ENCODE measurements around the gene MB21D2. TPM values are rescaled to one million over a fixed set of nuclear protein-coding genes. Genes with fewer than 3 reads are reported as not detected.

MB21D2 gene
- total and polyA plus RNA-seq, 2 of the 8 experiments (the other 6 are each of a cell fraction or from before 2014, with no cell fraction given): 10.0 to 21.0 TPM

- Histone ChIP-seq H3K14ac (ENCODE audit: insufficient read length) (no peak overlapping the region), H2BK20ac (ENCODE audit: low read length) (no peak overlapping the region), H3K4me2 (ENCODE audit: insufficient read depth in 1 of 2, low read depth in 2 of 2, low read length in 2 of 2) (no peak overlapping the region), H2BK120ac (replicated peaks; ENCODE audit: low read depth, low read length) (no peak overlapping the region), H4K91ac (replicated peaks; ENCODE audit: insufficient read length, low read length) (no peak overlapping the region), H3K79me1 (ENCODE audit: low read depth, low read length) (no peaks in the 10 kb centered on the region; the same call in 1 of the 2 replicates), H3K4me3 (ENCODE audit: extremely low read depth in 1 of 4, insufficient read depth in 2 of 4, low read depth in 3 of 4, low read length in 4 of 4) (no peak overlapping the region), H2BK5ac (ENCODE audit: low read depth, low read length) (no peak overlapping the region), H3K27ac (ENCODE audit: low read depth, low read length) (no peak overlapping the region), H2BK15ac (ENCODE audit: low read length) (no peak overlapping the region), H3K79me2 (ENCODE audit: control insufficient read depth in 1 of 2, insufficient read depth in 2 of 2, low read length in 2 of 2) (peaks cover 0 to 54% of the 10 kb centered on the region in 2 experiments; a peak in 2 of 4 replicates), H3K4me1 (replicated peaks in 1 of 4; ENCODE audit: control insufficient read depth in 3 of 4, insufficient read depth in 4 of 4, low read length in 3 of 4) (peaks cover 2 to 9% (median 3%) of the 10 kb centered on the region in 4 experiments; a peak in 5 of 7 replicates), H3K23ac (ENCODE audit: insufficient read length) (no peak overlapping the region), H2AK5ac (ENCODE audit: low read depth, low read length) (no peak overlapping the region), H3K9ac (replicated peaks in 1 of 4; ENCODE audit: extremely low read depth in 1 of 4, low read depth in 3 of 4, low read length in 3 of 4) (no peak overlapping the region), H4K8ac (ENCODE audit: extremely low read depth, insufficient read depth, low read length) (no peak overlapping the region), H3K4ac (replicated peaks; ENCODE audit: insufficient read length, low read depth, low read length) (no peak overlapping the region), H3K23me2 (ENCODE audit: low read depth, low read length) (no peaks in the 10 kb centered on the region), H3K9me3 (ENCODE audit: insufficient read depth in 2 of 2, low read depth in 1 of 2, low read length in 1 of 2) (no peaks in the 10 kb centered on the region), H3K27me3 (replicated peaks in 1 of 4; ENCODE audit: control insufficient read depth in 3 of 4, extremely low read depth in 1 of 4, insufficient read depth in 3 of 4, low read length in 3 of 4) (no peaks in the 10 kb centered on the region), H2AFZ (ENCODE audit: low read length) (no peak overlapping the region), H2BK12ac (ENCODE audit: low read depth, low read length) (no peak overlapping the region), H3K18ac (ENCODE audit: extremely low read depth, low read length) (no peak overlapping the region), H3K36me3 (ENCODE audit: control insufficient read depth in 2 of 4, insufficient read depth in 4 of 4, low read length in 3 of 4) (no peaks in the 10 kb centered on the region), H4K20me1 (replicated peaks in 1 of 2; ENCODE audit: control insufficient read depth in 1 of 2, insufficient read depth in 2 of 2, low read length in 2 of 2) (peaks cover 2 to 3% of the 10 kb centered on the region in 2 experiments), H3K56ac (replicated peaks; ENCODE audit: insufficient read length, low read depth, low read length) (no peak overlapping the region), H4K5ac (ENCODE audit: insufficient read length, low read depth, low read length) (no peak overlapping the region)
- FAIRE-seq: no peak
- DNase-seq (ENCODE audit: low read depth in 1 of 2, low spot score in 2 of 2): no peak
- 88% methylated on average over 4 of the region's 4 CpGs; no CpG with 5 or more reads in 1 of the 2 experiments for WGBS, 2 experiments (ENCODE audit: extremely low coverage in 1 of 2, insufficient coverage in 1 of 2, insufficient read length in 1 of 2, insufficient replicate concordance in 2 of 2, low coverage in 1 of 2, low lambda C conversion rate in 2 of 2, missing lambda C conversion rate in 1 of 2)
- TF ChIP-seq, protein P1, sequence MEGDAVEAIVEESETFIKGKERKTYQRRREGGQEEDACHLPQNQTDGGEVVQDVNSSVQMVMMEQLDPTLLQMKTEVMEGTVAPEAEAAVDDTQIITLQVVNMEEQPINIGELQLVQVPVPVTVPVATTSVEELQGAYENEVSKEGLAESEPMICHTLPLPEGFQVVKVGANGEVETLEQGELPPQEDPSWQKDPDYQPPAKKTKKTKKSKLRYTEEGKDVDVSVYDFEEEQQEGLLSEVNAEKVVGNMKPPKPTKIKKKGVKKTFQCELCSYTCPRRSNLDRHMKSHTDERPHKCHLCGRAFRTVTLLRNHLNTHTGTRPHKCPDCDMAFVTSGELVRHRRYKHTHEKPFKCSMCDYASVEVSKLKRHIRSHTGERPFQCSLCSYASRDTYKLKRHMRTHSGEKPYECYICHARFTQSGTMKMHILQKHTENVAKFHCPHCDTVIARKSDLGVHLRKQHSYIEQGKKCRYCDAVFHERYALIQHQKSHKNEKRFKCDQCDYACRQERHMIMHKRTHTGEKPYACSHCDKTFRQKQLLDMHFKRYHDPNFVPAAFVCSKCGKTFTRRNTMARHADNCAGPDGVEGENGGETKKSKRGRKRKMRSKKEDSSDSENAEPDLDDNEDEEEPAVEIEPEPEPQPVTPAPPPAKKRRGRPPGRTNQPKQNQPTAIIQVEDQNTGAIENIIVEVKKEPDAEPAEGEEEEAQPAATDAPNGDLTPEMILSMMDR (IDR thresholded peaks at IDR 0.05; ENCODE audit: control extremely low read depth in 1 of 3, insufficient read depth in 1 of 3, low read depth in 1 of 3, low read length in 3 of 3): peak in 2 of 3 experiments; percentile 49 to 60; a peak in 3 of 4 replicates
- no peak for TF ChIP-seq BACH1 (IDR thresholded peaks at IDR 0.05; ENCODE audit: low read length)
- TF ChIP-seq, protein P2, sequence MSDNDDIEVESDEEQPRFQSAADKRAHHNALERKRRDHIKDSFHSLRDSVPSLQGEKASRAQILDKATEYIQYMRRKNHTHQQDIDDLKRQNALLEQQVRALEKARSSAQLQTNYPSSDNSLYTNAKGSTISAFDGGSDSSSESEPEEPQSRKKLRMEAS (IDR thresholded peaks at IDR 0.05): no peak
- no peak for TF ChIP-seq RBBP5 (IDR thresholded peaks at IDR 0.05; ENCODE audit: borderline replicate concordance, low read depth, low read length)
- TF ChIP-seq HDAC2 (IDR thresholded peaks at IDR 0.05; ENCODE audit: borderline replicate concordance in 1 of 2, low read depth in 2 of 2, low read length in 2 of 2): no peak
- no peak for TF ChIP-seq JUND (IDR thresholded peaks at IDR 0.05; ENCODE audit: low read length)
- peak; percentile 84 to 87 for TF ChIP-seq RAD21 (IDR thresholded peaks at IDR 0.05 in 1 of 2, conservative IDR thresholded peaks at IDR 0.05 in 1 of 2; ENCODE audit: low read depth in 2 of 2, low read length in 2 of 2)
- POLR2A ChIA-PET (ENCODE audit: partially characterized antibody): interaction anchor here (2.1 kb wide), 1 partner anchor 102 kb away, joined by 9 read pairs; the partner anchor contains the start of gene MB21D2
- CTCF ChIA-PET (ENCODE audit: partially characterized antibody): interaction anchor here (0.7 to 8.8 kb wide), 54 partner anchors 8 to 757 kb away, joined by 3 to 312 read pairs (median 4); partner anchors contain the start of gene MB21D2
These were observed 101.3 kb downstream of the MB21D2 start for GRCh38 chr3:192816351-192816750.

Data from H1 (cell line).